Upper lobe of left lung (tissue), 6 donors: ENCODE measurements around the gene ETV7. TPM values are rescaled to one million over a fixed set of nuclear protein-coding genes. Genes with fewer than 3 reads are reported as not detected.

Experiments used
- ATAC-seq, 2 donors: fragments of 200-7000 bp; cut with Tn5 transposase; one replicate each; pipeline ENCODE4 v1.9.1; 2022; ENCODE audit warnings: mild to moderate bottlenecking in 2 of 2, moderate library complexity in 2 of 2; ENCODE audit not compliant: low FRiP score in 2 of 2
- DNase-seq, 2 donors: peaks; one replicate each; pipeline ENCODE4 v3.0.0-alpha.2; 2019 to 2020
- H3K27ac ChIP-seq, 4 donors: fragments of 200-600 bp; sonication (generic); one replicate each; pipeline ENCODE4 v1.5.1; 2016 to 2019
- H3K27me3 ChIP-seq, 4 donors: fragments of 200-600 bp; sonication (generic); one replicate each; pipeline ENCODE4 v1.5.1; 2017 to 2019
- H3K36me3 ChIP-seq, 4 donors: fragments of 200-600 bp; sonication (generic); one replicate each; pipeline ENCODE4 v1.5.1; 2016 to 2019
- H3K4me1 ChIP-seq, 4 donors: fragments of 200-600 bp; sonication (generic); one replicate each; pipeline ENCODE4 v1.5.1; 2018 to 2019
- H3K4me3 ChIP-seq, 4 donors: fragments of 200-600 bp; sonication (generic); one replicate each; pipeline ENCODE4 v1.5.1; 2017 to 2019; ENCODE audit warnings: mild to moderate bottlenecking in 2 of 4, moderate library complexity in 1 of 4
- H3K9me3 ChIP-seq, 4 donors: fragments of 200-600 bp; sonication (generic); one replicate each; pipeline ENCODE4 v1.5.1; 2018 to 2019
- EP300 ChIP-seq, 4 donors: sonication (generic); formaldehyde crosslinking; IDR thresholded peaks; one replicate each; pipeline ENCODE4 v1.5.1; 2017; ENCODE audit warnings: antibody characterized with exemption in 4 of 4, control low read depth in 2 of 4
- POLR2A ChIP-seq, 4 donors: fragments of 450-650 bp; IDR thresholded peaks; one replicate each; pipeline ENCODE4 v1.5.1; 2016 to 2017; ENCODE audit warnings: antibody characterized with exemption in 4 of 4, mild to moderate bottlenecking in 2 of 4
- POLR2AphosphoS5 ChIP-seq, 2 donors: sonication (generic); formaldehyde crosslinking; IDR thresholded peaks; one replicate each; pipeline ENCODE4 v1.5.1; 2017; ENCODE audit warnings: antibody characterized with exemption in 2 of 2
- WGBS, 2 donors: methylation state at CpG; one replicate each; pipeline ENCODE4 v1.1.5; 2017 to 2018; 5-methylcytosine and 5-hydroxymethylcytosine counted together
- total RNA-seq, 6 donors: library from RNA; depleted of rRNA in 4 of 6; stranded (reverse); fragments of >200 nt in 4 of 6; gene quantifications; one replicate each; pipeline versions ENCODE4 v1.1.0 to v1.2.1, GENCODE V29; 2016 to 2021
- TF ChIP-seq, protein P1 (sequence below), 6 experiments: fragments of 450-650 bp in 4 of 6; fragments of 200-600 bp in 2 of 6; sonication (generic) in 2 of 6; IDR thresholded peaks; one replicate each; pipeline ENCODE4 v1.5.1; 2016 to 2019; ENCODE audit warnings: antibody characterized with exemption in 6 of 6
- donor health status: DM: no; HTN: no; CAD: no; lungs with moderate emphysema.
- donor health status: DM: no; HTN: yes; CAD: no; lungs with severe emphysema.

ETV7 gene
- total RNA-seq, 6 donors from 2014 or later = 2.0 to 10.5 (median 4.2) TPM

DNA sequence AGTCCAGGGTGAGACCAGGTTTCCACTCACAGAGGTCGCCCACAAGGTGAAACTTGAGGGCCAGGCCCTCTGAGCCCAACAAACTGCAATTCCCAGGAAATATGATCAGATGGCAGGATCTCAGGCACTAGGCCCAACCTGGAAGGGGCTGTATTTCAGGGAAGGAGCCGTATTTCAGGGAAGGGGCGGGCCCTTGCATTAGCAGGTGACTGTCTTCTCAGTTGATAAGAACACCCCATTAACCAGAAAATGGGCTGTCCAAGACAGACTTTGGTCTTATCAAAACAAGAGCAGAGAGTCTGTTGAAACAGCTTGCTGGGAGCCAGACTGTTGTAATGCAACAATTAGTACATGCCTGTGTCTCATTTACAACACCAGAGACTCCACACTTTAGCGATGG lies 39.8 kb downstream of the ETV7 start:
- H3K4me3 ChIP-seq = no peak overlapping the region
- WGBS, 2 donors = 85 to 89% methylated on average over 4 of the region's 4 CpGs
- ATAC-seq = no peak
- no peak overlapping the region for H3K27ac ChIP-seq
- H3K27me3 ChIP-seq = no peaks in the 10 kb centered on the region
- no peak for TF ChIP-seq EP300 (IDR thresholded peaks at IDR 0.05)
- TF ChIP-seq, protein P1, sequence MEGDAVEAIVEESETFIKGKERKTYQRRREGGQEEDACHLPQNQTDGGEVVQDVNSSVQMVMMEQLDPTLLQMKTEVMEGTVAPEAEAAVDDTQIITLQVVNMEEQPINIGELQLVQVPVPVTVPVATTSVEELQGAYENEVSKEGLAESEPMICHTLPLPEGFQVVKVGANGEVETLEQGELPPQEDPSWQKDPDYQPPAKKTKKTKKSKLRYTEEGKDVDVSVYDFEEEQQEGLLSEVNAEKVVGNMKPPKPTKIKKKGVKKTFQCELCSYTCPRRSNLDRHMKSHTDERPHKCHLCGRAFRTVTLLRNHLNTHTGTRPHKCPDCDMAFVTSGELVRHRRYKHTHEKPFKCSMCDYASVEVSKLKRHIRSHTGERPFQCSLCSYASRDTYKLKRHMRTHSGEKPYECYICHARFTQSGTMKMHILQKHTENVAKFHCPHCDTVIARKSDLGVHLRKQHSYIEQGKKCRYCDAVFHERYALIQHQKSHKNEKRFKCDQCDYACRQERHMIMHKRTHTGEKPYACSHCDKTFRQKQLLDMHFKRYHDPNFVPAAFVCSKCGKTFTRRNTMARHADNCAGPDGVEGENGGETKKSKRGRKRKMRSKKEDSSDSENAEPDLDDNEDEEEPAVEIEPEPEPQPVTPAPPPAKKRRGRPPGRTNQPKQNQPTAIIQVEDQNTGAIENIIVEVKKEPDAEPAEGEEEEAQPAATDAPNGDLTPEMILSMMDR (IDR thresholded peaks at IDR 0.05) = no peak
- TF ChIP-seq POLR2AphosphoS5 (IDR thresholded peaks at IDR 0.05) = no peak
- TF ChIP-seq POLR2A (IDR thresholded peaks at IDR 0.05) = no peak
- H3K4me1 ChIP-seq = peaks cover 0 to 11% (median 5%) of the 10 kb centered on the region in 4 donors
- DNase-seq = no peak
- H3K9me3 ChIP-seq = no peaks in the 10 kb centered on the region
- H3K36me3 ChIP-seq = no peaks in the 10 kb centered on the region

DNA sequence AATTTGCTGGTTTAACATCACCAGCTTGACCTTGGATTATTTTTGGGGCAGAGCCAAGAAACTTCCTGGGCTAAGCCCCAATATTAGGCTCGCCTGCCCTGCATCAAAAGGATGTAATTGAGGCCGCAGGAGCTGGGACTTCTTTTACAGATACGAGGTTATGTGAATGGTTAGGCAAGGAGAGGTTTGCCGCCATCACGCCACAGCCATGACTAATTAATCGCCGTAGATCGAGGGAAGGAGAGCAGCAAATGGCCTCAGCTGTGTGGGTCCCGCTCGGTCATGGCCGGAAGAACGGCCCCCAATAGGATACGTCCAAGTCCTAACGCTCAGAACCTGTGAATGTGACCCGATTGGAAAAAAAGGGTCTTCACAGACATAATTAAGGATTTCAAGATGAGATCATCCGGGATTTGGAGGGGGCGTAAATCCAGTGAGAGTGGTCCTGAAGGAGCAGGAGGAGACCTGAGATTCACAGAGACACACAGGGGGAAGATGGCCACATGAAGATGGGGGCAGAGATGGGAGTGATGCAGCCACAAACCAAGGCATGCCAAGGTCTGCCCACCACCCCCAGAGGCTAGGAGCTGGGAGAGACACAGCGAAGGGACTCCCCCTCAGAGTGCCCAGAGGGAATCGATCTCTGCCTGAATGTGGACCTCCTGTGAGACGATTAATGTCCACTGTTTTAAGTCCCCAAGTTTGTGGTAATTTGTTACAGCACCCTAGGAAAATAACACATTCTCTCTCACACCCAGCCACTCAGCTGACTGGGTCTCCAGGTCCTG lies 40.8 kb downstream of the ETV7 start:
- H3K9me3 ChIP-seq = no peaks in the 10 kb centered on the region
- no peaks in the 10 kb centered on the region for H3K36me3 ChIP-seq
- H3K4me1 ChIP-seq = peaks cover 0 to 11% (median 5%) of the 10 kb centered on the region in 4 donors
- DNase-seq (no peak), ATAC-seq (no peak)
- no peaks in the 10 kb centered on the region for H3K27me3 ChIP-seq
- H3K27ac ChIP-seq = no peak overlapping the region
- no peak overlapping the region for H3K4me3 ChIP-seq
- WGBS, 2 donors = 93 to 94% methylated on average over 18 to 20 of the region's 20 CpGs
- TF ChIP-seq POLR2A (IDR thresholded peaks at IDR 0.05) (no peak), POLR2AphosphoS5 (IDR thresholded peaks at IDR 0.05) (no peak), EP300 (IDR thresholded peaks at IDR 0.05) (no peak)
- TF ChIP-seq, protein P1 (IDR thresholded peaks at IDR 0.05) = no peak

DNA sequence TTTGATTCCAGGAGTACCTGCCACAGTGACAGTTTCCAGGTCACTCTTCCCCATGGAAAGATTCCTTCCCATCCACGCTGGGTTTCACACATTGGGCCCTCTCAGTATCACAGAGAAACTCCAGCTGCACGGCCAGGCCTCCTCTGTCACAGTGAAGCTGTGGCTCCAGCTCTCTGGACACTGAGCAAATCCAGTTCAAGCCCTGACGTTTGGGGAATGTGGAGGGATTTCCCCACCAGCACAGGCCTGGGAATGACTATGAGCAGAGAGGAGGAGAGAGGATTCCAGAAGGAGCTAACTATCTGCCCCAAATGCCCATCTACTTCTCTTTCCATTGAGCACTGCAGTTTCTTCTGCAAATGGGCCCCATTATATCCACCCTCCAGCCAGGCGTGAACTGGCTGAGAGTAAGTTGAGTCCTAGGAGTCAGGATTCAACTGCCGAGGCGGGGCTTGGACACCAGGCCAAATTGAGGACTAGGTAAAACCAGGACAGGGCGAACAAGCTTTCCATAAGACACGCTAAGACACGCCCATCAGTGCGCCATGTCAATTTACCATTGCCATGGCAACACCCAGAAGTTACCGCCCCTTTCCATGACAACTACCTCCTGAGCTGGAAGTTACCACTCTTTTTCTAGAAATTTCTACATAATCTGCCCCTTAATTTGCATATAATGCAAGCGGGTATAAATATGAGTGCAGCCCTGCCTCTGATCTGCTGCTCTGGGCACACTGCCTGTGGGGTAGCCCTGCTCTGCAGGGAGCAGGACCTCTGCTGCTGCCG lies 41.6 kb downstream of the ETV7 start:
- Histone ChIP-seq H3K4me1 (peaks cover under 1 to 7% (median 5%) of the 10 kb centered on the region in 4 donors), H3K9me3 (no peaks in the 10 kb centered on the region), H3K27ac (no peak overlapping the region), H3K4me3 (no peak overlapping the region), H3K36me3 (no peaks in the 10 kb centered on the region), H3K27me3 (no peaks in the 10 kb centered on the region)
- whole genome bisulfite sequencing, 2 donors = 87 to 93% methylated on average over 13 of the region's 13 CpGs
- no peak for TF ChIP-seq POLR2AphosphoS5 (IDR thresholded peaks at IDR 0.05)
- TF ChIP-seq, protein P1 (IDR thresholded peaks at IDR 0.05) = no peak
- no peak for TF ChIP-seq POLR2A (IDR thresholded peaks at IDR 0.05)
- TF ChIP-seq EP300 (IDR thresholded peaks at IDR 0.05) = no peak
- DNase-seq (no peak), ATAC-seq (no peak)

DNA sequence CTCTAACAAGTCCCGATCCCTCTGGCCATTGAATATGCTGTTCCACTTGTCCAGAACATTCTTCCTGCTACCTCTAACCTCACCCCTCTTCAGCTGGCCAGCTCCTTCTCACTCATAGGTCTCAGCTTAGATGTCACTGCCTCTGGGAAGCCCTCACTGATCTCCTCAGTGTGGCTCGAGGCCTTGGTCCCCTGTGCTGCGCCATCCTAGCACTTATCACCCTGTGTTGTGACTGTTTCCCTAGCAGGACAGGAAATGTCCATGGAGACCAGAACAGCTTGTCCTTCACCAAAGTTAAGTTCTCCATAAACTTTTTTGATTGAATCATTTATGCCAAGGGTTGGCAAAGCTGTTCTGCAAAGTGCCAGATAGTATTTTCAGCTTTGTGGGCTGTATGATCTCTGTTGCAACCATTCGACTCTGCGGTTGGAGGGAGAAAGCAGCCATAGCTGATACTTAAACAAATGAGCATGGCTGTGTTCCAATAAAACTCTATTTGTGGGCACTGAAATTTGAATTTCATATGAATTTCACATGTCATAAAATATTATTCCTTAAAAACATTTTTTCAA lies 44.3 kb downstream of the ETV7 start:
- H3K4me3 ChIP-seq = no peak overlapping the region
- DNase-seq = no peak
- H3K4me1 ChIP-seq = peaks cover 4 to 10% (median 5%) of the 10 kb centered on the region in 4 donors
- 64 to 85% methylated on average over 5 of the region's 5 CpGs for WGBS, 2 donors
- no peak overlapping the region for H3K27ac ChIP-seq
- no peaks in the 10 kb centered on the region for H3K9me3 ChIP-seq
- no peak for ATAC-seq
- no peaks in the 10 kb centered on the region for H3K36me3 ChIP-seq
- H3K27me3 ChIP-seq = no peaks in the 10 kb centered on the region
- TF ChIP-seq POLR2A (IDR thresholded peaks at IDR 0.05) (no peak), EP300 (IDR thresholded peaks at IDR 0.05) (peak in 1 of 4 donors; percentile 6)
- TF ChIP-seq, protein P1 (IDR thresholded peaks at IDR 0.05) = no peak
